Measurements from ENCODE around the gene USF2.

GRCh38 chr19:35290381-35291127 lies 21.8 kb downstream of the USF2 start:
- TF ChIP-seq CTCF (conservative IDR thresholded peaks at IDR 0.05) = no peak
- no peak for TF ChIP-seq ZFX (IDR thresholded peaks at IDR 0.05)
